ENCODE results near the gene MALL.
"Not testable (repeated sequence)": the region's sequence is repeated elsewhere in the genome, so short reads cannot be mapped to it uniquely, and the experiment has no call there.

MALL gene

DNA sequence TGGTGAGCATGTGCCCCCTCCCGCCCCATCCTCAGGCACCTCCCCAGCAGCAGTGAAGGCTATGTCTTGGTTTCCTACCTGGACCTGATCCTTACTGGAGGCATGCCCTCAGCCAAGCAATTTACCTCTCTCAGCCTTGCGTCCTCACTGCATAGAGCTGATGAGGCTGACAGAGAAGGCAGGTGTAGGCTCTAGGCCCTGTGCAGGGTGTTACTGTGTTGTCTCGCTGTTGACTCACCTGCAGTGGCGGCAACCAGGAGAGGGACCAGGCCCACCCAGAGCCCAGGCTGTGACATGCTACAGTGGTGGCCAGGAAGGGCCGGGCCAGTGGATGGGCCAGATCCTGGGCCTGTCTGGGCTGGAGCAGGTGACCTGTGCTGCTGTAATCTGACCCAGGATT, 65.9 kb downstream of the MALL start:
- not testable (repeated sequence) for FAIRE-seq

- FAIRE-seq: not testable (repeated sequence)
Measured at GRCh38 chr2:110048255-110049197, 67.1 kb downstream of the MALL start.

GRCh38 chr2:110047225-110047624, 68.4 kb downstream of the MALL start:
- not testable (repeated sequence) for FAIRE-seq

- not testable (repeated sequence) for FAIRE-seq
Measured at GRCh38 chr2:110041941-110042660, 73.5 kb downstream of the MALL start.

DNA sequence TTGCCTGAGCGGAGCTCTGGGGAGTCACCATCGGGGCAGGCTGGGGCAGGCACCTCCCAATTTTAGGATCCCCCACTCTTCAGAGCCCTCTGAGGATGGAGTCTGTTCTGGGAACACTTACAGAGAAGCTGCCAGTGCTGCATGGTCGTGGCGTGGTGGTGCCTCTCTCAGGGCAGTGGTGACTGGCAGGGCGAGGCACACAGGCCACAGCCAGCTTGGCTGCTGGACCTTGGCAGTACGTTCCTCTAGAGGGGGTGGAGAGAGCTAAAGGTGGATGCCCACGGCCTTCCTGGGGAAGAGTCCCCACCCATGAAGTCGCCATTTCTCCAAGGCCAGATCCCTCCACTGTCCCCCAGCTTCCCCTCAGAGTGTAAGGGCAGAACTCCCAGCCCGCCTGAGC, 78.3 kb downstream of the MALL start:
- FAIRE-seq: not testable (repeated sequence)

- FAIRE-seq: not testable (repeated sequence)
Measured at GRCh38 chr2:110035384-110035783, 80.2 kb downstream of the MALL start.

DNA sequence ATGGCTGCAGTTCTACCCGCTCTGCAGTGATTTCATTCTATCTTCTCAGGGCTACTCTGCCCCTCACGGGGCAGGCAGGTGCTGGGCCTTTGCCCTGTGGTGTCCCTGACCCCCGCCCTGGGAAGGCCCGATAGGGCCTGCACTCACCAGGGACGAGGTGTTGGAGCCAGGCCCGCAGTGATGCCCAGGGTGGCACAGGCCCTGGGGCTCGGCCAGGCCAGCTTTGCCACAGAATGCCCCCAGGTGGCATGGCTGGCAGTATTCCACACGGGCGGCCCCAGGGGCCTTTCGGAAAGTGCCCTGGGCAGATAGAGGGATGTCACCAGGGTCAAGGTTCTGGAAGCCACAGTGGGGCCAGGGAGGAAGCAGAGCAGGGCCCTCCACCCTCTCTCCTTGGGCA, 80.7 kb downstream of the MALL start:
- FAIRE-seq: not testable (repeated sequence)

Measured in G401.6 (cell line).